GM21737 (cell line): ENCODE data around the gene TJP3.

Experiments
- ATAC-seq: cut with Tn5 transposase; IDR thresholded peaks from one replicate; pipeline ENCODE4 v1.9.1; 2021; ENCODE audit warnings: mild to moderate bottlenecking, moderate library complexity; ENCODE audit not compliant: unreplicated experiment

The TJP3 gene

GRCh38 chr19:3782330-3782729 is 74.1 kb downstream of the TJP3 start:
- no peak for ATAC-seq

DNA sequence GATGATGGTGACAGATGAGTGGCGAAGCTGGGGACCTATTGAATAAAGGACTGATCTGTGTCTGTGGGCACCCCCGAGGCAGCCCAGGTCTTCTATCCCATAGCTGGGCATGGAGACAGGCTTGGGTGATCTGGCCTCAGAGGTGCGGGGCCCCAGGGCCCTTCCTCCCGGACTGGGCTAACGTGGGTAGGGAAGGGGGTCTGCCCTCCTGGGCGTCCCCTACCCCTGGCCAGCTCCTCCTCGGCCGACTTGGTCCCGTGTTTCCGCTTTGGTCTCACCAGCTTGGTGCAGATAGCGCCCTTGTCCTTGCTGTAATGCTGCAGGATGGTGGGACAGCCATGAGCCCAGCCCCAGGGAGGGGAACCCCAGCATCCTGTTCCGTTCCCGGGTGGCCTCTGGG is 74.7 kb downstream of the TJP3 start:
- ATAC-seq: no peak

- ATAC-seq: no peak
Measured at GRCh38 chr19:3783660-3784584, 75.7 kb downstream of the TJP3 start.

DNA sequence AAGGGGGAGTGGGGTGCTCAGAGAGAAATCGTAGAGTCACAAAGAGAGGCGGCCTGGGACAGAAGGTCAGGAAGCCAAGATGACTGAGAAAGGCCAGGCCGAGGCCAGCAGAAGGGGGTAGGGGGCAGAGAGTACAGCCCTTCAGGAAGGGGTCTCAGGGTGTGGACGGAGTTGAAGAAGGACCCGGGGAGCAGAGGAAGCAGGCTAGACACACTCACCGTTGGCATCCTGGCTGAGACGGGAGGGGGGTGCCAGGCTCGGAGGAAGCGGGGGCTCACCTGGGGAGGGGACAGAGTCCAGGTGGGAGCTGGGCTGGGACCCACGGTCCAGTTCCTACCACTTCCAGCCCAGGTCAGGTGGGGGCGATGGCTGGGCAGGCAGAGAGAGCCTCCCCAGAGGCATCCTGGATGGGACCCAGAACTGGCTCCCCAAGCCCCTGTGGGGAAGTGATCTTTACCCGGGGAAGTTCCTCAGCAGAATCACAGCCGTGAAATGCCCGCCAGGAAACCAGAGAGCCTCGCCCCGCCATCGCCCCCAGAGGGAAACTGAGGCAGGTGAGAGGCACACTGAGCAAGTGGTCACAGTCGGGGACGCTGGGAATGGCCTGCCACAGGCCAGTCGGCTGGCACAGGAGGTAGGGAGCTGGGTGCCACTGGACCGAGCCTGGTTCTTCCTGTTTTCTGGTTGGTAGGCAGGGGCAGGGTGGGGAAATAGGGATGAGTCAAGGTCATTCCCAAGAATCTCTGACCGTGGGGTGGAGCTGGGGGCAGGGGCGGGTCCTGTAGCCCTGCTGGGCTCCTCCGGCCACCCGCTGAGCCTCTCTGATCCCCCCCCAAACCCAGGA is 76.6 kb downstream of the TJP3 start:
- no peak for ATAC-seq

- no peak for ATAC-seq
Measured at GRCh38 chr19:3785451-3785937, 77.3 kb downstream of the TJP3 start.

DNA sequence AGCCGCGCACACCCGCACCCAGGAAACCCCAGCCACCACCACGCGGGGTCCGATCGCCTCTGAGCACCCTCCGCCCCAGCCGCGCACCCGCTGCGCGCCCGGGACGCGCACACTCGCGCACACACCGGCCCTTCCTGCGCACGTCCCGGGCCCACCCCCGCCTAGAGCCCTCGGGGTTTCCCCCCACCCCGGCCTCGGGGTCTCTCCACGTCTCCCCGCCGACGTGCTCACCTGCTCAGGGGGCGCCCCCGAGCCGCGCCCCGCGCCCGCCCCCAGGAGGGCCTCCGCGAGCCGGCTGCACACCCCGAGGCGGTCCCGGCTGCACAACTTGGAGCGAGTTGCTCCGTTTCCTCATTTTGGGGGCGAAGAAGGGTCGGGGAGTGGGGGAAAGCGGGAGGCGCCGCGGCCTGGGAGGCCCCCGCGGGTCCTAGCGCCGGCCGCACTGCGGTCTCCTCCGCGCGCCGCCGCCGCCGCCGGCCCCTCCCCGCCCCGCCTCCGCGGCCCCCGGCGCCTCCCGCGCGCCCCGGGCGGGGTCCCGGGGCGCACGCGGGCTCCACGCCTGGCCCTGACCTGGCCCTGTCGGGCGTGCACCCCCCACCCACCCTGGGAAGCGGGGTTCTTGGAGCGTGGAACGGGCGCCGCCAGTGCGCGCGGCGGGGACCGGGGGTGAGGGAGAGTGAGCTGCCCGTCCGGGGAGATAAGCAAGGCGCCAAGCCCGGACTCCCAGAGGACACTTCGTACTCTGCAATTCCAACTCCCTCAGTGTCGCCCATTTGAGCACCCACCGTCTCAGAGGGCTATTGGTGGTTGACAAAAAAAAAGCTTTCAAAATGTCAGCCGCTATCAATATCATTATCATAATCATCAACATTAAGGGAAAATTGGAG is 78.0 kb downstream of the TJP3 start, which contains the start of gene MATK:
TSS of gene MATK (minus strand) at position 444 of the 887 bp plus-strand sequence. CDS start 1,246 bp downstream, outside the sequence.
- ATAC-seq: no peak

DNA sequence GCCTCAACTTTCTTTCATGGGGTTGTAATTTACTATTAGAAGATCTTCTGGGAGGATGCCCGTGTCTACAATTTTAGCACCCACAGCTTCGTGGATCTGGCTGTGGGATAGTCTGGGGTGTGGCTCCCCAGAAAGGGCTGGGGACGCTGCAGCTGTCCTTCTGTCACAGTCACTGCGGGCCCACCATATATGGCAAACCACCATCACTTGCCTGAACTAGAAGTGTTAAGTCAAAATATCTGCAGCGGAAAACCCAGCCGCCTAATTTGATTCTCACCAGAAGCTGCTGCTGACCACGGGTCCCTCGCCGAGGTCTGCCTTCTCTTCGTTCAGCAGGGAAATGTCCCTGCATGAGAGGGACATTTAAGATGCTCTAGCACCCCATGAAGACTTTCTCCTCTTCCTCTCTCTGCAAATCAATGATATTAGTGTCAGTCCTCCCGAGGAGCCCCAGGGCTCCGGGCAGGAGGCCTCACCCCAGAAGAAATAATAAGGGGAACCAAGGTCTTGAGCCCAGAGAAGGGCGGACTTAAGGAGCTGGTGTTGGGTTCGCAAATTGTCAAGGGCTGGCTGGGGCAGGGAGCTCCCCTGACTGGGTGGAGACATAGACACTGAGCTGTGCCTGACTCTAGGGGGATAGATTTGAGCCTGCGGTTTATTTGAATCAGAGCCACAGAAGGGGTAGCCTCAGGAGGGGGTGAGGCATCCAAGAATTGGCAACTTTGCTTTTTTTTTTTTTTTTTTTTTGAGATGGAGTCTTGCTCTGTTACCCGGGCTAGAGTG is 81.0 kb downstream of the TJP3 start:
- no peak for ATAC-seq

GRCh38 chr19:3790209-3790734 is 82.1 kb downstream of the TJP3 start:
- ATAC-seq: no peak

DNA sequence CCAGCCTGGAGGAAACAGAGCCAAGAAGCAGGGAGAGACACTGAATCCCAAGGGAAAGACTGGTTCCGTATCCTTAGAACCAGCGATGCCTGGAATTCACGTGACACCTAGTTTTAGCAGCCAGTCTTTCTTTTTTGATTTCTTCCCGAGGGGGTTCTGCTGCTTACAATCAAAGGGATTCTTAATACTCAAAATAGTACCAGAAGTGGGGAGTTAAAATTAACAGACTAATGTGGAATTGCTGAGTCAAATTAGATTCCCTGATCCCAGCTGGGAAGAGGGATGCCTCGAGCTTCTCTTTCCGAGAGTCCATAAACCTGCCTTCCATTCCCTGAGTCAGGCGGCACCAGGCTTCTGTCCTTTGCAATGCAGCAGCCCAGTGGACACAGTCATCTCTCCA is 82.8 kb downstream of the TJP3 start:
- no peak for ATAC-seq

- no peak for ATAC-seq
Measured at GRCh38 chr19:3792114-3792513, 83.9 kb downstream of the TJP3 start.

DNA sequence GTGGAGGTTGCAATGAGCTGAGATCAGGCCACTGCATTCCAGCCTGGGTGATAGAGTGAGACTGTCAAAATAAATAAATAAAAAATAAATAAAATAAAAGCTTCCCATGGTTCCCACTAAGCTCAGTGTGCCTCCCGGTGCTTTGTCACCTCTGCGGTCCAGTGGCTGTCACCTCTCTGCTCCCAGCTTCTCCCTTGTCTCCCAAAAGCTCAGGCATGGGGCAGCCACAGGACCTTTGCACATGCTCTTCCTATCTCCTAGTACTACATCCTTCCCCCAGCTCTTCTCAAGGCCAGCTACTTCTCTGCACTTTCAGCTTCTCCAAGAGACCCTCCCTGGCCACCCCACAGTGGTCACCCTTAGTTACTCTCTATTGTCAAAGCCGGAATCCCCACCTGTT is 85.6 kb downstream of the TJP3 start:
- ATAC-seq: no peak

GRCh38 chr19:3796358-3796757 is 88.2 kb downstream of the TJP3 start:
- no peak for ATAC-seq

GRCh38 chr19:3798137-3798536 is 90.0 kb downstream of the TJP3 start:
- no peak for ATAC-seq
